Mammary epithelial cell (primary cell): ENCODE data around the gene TRIM38.

ENCODE experiments used
- EZH2 ChIP-seq: IDR thresholded peaks from 2 replicates; pipeline ENCODE4 v1.6.1; 2012; ENCODE audit warnings: low read length, inconsistent platforms, borderline replicate concordance
- TF ChIP-seq, protein P1 (sequence below), 2 donors: IDR thresholded peaks in 1 of 2; conservative IDR thresholded peaks in 1 of 2; 2 replicates each; pipeline ENCODE4 v1.5.1; 2011 to 2012; ENCODE audit warnings: inconsistent platforms in 2 of 2, low read length in 2 of 2, mild to moderate bottlenecking in 2 of 2, control low read depth in 1 of 2, low read depth in 1 of 2; ENCODE audit not compliant: insufficient read depth in 1 of 2; ENCODE audit errors: extremely low read depth in 1 of 2

DNA sequence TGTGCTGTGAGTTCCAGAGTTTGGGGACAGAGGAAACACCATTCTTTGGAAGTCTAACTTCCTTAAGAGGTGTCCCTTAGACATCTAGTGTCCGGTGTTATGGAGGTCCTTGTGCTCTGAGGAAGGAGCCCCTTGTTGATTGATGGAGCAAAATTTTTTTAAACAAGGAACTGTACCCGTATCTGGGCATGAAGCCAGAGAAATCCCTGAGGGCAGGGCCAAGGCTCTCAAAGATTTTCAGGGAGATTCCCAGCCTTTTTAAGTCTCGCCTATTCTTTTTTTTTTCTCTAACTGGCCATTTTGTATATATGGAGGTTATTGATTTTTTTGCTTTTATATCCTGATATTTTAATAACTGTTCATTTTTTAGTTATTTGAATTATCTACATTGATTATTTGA is 45.9 kb downstream of the TRIM38 start:
- no peak for TF ChIP-seq EZH2
- TF ChIP-seq, protein P1, sequence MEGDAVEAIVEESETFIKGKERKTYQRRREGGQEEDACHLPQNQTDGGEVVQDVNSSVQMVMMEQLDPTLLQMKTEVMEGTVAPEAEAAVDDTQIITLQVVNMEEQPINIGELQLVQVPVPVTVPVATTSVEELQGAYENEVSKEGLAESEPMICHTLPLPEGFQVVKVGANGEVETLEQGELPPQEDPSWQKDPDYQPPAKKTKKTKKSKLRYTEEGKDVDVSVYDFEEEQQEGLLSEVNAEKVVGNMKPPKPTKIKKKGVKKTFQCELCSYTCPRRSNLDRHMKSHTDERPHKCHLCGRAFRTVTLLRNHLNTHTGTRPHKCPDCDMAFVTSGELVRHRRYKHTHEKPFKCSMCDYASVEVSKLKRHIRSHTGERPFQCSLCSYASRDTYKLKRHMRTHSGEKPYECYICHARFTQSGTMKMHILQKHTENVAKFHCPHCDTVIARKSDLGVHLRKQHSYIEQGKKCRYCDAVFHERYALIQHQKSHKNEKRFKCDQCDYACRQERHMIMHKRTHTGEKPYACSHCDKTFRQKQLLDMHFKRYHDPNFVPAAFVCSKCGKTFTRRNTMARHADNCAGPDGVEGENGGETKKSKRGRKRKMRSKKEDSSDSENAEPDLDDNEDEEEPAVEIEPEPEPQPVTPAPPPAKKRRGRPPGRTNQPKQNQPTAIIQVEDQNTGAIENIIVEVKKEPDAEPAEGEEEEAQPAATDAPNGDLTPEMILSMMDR (conservative IDR thresholded peaks at IDR 0.05 in 1 of 2, IDR thresholded peaks at IDR 0.05 in 1 of 2; ENCODE audit: extremely low read depth in 1 of 2, insufficient read depth in 1 of 2, low read depth in 1 of 2, low read length in 2 of 2) = no peak
